GM21619 (cell line): ENCODE data around the gene BTBD8.
A peak's percentile ranks its signal among the peaks of the same experiment; 100 is the strongest.
"Not testable (repeated sequence)": the region's sequence is repeated elsewhere in the genome, so short reads cannot be mapped to it uniquely, and the experiment has no call there.

ENCODE experiments used
- ATAC-seq: cut with Tn5 transposase; IDR thresholded peaks from one replicate; pipeline ENCODE4 v1.9.1; 2021; ENCODE audit not compliant: unreplicated experiment

BTBD8 gene

GRCh38 chr1:92080128-92080985, at the start of gene BTBD8:
TSS of gene BTBD8 (plus strand) at chr1:92080345. CDS start at chr1:92080572, 227 bp downstream.
- ATAC-seq, result peak; percentile 96

- ATAC-seq, result no peak
Measured at GRCh38 chr1:92030656-92031107, 49.5 kb upstream of the BTBD8 start.

- ATAC-seq, result no peak
Measured at GRCh38 chr1:92031281-92032110, 48.6 kb upstream of the BTBD8 start.

GRCh38 chr1:92037400-92037799, 42.7 kb upstream of the BTBD8 start:
- no peak for ATAC-seq

GRCh38 chr1:92038695-92039346, 41.3 kb upstream of the BTBD8 start:
- ATAC-seq, result no peak

- ATAC-seq, result no peak
Measured at GRCh38 chr1:92040971-92041370, 39.2 kb upstream of the BTBD8 start.

- no peak for ATAC-seq
Measured at GRCh38 chr1:92043621-92044020, 36.5 kb upstream of the BTBD8 start.

- no peak for ATAC-seq
Measured at GRCh38 chr1:92045766-92046495, 34.2 kb upstream of the BTBD8 start.

- no peak for ATAC-seq
Measured at GRCh38 chr1:92051948-92052347, 28.2 kb upstream of the BTBD8 start.

- ATAC-seq, result no peak
Measured at GRCh38 chr1:92065042-92065441, 15.1 kb upstream of the BTBD8 start.

- no peak for ATAC-seq
Measured at GRCh38 chr1:92066321-92066720, 13.8 kb upstream of the BTBD8 start.

GRCh38 chr1:92070892-92071291, 9.3 kb upstream of the BTBD8 start:
- ATAC-seq, result no peak

- not testable (repeated sequence) for ATAC-seq
Measured at GRCh38 chr1:92074446-92074845, 5.7 kb upstream of the BTBD8 start.

- ATAC-seq, result no peak
Measured at GRCh38 chr1:92075311-92075710, 4.8 kb upstream of the BTBD8 start, which contains the start of gene SETSIP. TSS of gene SETSIP (minus strand) at chr1:92075411. CDS start at chr1:92075411, 0 bp downstream.

GRCh38 chr1:92076363-92076762, 3.8 kb upstream of the BTBD8 start:
- no peak for ATAC-seq

- ATAC-seq, result not testable (repeated sequence)
Measured at GRCh38 chr1:92078077-92078476, 2.1 kb upstream of the BTBD8 start.

- no peak for ATAC-seq
Measured at GRCh38 chr1:92079441-92079840, 704 bp upstream of the BTBD8 start.

- ATAC-seq, result no peak
Measured at GRCh38 chr1:92081031-92081430, 886 bp downstream of the BTBD8 start.

- ATAC-seq, result no peak
Measured at GRCh38 chr1:92084651-92085050, 4.5 kb downstream of the BTBD8 start.

- no peak for ATAC-seq
Measured at GRCh38 chr1:92085727-92086126, 5.6 kb downstream of the BTBD8 start.

GRCh38 chr1:92087542-92087941, 7.4 kb downstream of the BTBD8 start:
- ATAC-seq, result no peak
